Activated CD8-positive, alpha-beta memory T cell treated with anti-CD3 and anti-CD28 coated beads for 24 hours (primary cell): ENCODE results near the gene HAGH.
"Not testable (repeated sequence)": the region's sequence is repeated elsewhere in the genome, so short reads cannot be mapped to it uniquely, and the experiment has no call there.

Experiments
- DNase-seq: peaks from one replicate; pipeline ENCODE4 v3.0.0-alpha.2; 2020

HAGH gene

DNA sequence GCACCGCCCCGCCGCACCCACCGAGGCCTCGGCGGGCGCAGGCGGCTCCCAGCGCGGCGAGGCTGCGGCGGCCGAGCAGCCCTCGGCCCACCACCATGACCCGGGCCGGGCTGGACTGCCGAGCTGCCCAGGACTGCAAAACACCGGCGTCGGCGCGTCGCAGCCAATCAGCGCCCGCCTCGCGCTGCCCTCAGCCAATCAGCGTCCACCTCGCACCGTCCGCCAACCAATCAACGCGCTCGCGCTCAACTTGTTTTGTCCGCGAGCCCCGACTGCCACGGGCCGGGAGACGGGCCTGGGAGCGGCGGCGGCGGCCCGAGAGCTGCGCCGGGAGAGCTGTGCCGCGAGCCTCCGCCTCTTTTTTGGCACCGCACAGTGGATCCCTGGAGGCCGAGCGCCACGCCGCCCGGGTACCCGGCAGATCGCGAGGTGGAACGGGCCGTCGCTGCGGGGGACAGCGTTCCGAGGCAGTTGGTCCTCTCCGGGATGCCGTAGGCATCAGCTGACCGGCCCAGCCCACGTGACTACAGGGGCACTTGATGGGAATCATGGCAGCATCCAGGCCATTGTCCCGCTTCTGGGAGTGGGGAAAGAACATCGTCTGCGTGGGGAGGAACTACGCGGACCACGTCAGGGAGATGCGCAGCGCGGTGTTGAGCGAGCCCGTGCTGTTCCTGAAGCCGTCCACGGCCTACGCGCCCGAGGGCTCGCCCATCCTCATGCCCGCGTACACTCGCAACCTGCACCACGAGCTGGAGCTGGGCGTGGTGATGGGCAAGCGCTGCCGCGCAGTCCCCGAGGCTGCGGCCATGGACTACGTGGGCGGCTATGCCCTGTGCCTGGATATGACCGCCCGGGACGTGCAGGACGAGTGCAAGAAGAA is at the start of gene HAGH, which contains the start of gene FAHD1:
Gene HAGH (minus strand): TSS at position 135 of the 883 bp plus-strand sequence. CDS start 38 bp downstream, at position 97.
Gene FAHD1 (plus strand): TSS at position 516 of the 883 bp plus-strand sequence. CDS start 33 bp downstream, at position 549.
- DNase-seq = peak; percentile 97

DNA sequence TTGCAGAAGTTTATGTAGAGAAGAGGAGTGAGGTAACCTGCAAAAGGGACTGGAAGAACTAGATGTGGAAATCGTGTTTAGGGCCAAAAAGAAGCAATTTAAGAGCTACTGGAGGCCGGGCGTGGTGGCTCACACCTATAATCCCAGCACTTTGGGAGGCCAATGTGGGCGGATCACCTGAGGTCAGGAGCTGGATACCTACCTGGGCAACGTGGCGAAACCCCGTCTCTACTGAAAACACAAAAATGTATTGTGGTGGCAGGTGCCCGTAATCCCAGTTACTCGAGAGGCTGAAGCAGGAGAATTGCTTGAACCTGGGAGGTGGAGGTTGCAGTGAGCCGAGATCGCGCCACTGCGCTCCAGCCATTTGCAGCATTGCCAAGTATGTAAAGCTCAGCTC is 49.4 kb upstream of the HAGH start:
- DNase-seq = not testable (repeated sequence)

DNA sequence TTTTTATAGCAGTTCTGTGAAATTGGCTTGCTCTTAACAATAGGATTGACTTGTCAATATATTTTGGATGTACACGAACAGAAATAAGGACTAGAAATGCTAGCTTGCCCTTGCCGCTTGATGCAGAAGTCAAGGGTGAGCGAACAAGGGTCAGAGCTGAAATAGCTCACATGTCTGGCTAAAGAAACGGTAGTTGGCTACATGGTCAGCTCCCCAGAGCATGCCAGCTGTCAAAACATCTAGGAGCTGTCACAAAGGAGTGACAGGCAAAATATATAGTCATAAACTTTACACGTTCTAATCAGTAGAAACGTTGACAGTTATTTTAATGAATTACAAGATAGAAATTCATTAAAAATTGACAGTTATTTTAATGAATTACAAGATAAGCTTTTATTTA is 48.2 kb upstream of the HAGH start:
- no peak for DNase-seq

DNA sequence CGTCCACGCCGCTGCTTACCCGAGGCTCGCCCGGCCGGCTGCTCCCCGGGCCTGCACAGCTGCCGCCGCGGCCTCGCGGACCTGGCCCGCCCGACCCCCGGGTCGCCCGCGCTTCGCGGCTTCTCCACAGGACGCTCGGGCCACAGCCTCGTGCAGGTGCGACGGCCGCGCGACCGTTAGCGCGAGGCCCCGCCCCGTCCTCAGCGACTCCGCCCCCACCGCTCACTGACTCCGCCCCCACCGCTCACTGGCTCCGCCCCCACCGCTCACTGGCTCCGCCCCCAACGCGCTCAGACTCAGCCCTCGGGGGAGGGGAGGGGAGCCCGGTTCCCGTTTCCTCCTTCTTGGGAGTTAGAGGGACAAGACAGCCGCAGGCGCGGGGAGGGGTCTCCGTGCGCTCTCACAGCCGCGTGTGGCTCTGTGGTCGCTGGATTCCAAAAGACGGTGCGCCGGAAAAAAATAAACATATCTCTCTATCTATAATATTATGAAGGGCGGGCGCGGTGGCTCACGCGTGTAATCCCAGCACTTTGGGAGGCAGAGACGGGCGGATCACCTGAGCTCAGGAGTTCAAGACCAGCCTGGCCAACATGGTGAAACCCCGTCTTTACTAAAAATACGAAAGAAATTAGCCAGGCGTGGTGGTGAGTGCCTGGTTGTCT is 45.5 kb upstream of the HAGH start, which contains the start of gene MEIOB:
Gene MEIOB (minus strand): TSS at position 191 of the 662 bp plus-strand sequence. CDS start 3,989 bp downstream, outside the sequence.
- peak; percentile 77 for DNase-seq

DNA sequence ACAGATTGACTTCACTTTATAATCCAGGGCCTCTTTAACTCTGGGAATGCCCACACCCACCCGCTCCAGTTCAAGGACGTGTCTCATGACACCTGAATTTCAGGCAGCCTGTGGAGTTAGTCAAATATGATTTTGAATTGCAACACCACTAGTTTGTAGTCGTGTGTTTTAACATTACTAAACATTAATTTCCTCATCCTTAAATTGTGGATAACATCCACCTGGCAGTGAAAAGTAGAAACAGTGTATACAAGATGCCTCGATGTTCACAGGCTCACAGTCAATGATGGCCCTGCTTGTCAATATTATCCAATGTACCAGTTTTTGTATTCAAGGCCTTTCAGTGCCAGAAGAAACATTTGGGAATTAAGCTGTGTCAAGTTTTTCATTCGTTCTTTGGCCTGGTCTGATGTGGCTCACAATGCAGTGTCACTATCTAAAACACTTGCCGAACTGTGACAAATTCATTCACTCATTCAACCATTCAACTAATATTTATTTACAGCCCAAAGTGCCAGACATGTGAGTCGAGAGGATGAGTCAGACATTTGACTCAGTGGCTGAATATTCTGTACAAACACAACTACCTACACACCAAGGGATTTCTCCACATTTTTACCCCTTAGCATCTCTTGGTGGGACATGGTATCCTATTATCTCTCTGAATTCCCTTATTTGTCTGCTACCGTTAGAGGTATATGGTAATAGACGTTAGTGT is 43.9 kb upstream of the HAGH start:
- no peak for DNase-seq

- DNase-seq = no peak
Observed at GRCh38 chr16:1865902-1866690, 39.5 kb upstream of the HAGH start.

DNA sequence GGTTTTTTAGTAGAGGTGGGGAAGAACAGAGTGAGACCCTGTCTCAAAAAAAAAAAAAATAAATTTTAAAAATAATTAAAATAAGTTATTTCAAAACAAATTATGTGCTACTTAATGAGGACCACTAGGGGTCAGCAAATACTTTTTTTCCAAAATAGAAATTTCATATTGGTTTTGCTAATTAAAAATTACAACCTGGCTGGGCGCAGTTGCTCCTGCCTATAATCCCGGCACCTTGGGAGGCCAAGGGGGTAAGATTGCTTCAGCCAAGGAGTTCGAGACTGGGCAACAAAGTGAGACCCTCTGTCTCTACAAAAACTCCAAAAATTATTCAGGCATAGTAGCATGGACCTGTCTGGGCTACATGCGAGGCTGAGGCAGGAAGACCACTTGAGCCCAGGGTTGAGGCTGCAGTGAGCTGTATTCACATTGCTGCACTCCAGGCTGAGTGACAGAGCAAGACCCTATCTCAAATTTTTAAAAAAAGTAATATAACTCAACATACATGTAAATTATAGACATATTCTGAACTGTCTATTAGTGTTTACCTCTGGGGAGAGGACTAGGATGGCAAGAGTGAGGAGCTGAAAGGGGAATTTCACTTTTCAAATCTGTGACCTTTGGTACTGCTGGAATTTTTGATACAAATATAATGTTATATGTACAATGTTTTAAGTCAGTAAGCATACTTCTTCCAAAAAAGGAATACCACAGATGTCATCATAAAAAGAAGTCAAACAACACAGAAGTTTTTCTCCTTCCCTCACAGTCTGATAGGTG is 37.2 kb upstream of the HAGH start:
- DNase-seq = peak; percentile 69

- no peak for DNase-seq
Observed at GRCh38 chr16:1862394-1862793, 35.8 kb upstream of the HAGH start.

DNA sequence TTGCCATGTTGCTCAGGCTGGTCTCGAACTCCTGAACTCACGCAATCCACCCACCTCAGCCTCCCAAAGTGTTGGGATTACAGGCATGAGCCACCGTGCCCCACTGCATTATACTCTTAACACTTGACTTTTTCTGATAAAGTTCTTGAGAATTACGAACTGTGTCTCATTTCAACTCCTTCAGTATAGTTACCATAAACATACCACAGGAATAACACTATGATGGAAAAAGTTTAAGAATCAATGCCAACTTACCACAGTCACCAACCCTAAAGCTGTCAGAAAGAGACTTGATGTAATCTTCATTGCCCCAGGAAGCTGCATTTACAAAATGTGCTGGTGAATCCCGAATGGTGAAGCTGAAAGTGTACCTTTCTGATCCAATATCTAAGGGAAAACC is 35.1 kb upstream of the HAGH start:
- no peak for DNase-seq

- no peak for DNase-seq
Observed at GRCh38 chr16:1859650-1860049, 33.0 kb upstream of the HAGH start.

DNA sequence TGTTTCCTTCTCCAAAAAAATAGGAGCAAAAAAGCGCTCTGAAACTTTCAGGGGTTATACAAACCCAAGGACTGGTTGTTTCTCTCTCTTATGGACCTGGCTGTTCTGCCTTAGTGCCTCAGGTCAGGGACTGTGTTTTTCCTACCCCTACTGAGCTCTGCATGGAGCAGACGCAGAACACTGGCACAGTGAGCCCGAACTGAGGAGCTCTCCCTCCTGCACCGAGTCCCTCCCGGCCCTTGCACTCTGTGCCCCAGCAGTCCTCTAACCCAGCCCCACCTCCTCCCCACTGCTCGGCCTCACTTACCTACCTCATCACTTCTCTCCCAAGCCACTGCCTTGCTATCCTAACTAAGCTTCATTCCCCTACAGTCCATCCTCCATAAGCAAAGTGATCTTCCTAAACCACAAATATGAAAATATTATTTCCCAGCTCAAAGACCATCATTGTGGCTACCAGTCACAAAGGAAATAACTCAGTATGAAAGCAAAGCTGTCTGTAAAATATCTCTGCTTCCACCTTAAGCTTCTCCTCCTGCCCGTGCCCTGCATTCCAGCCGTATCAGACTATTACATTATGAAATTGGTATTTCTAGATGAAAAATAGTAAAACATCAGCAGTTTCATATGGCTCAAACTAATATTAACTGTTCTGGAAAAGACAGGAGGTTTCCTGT is 31.7 kb upstream of the HAGH start:
- DNase-seq = no peak

- no peak for DNase-seq
Observed at GRCh38 chr16:1857433-1858097, 30.9 kb upstream of the HAGH start.

- DNase-seq = no peak
Observed at GRCh38 chr16:1851793-1852192, 25.2 kb upstream of the HAGH start.

DNA sequence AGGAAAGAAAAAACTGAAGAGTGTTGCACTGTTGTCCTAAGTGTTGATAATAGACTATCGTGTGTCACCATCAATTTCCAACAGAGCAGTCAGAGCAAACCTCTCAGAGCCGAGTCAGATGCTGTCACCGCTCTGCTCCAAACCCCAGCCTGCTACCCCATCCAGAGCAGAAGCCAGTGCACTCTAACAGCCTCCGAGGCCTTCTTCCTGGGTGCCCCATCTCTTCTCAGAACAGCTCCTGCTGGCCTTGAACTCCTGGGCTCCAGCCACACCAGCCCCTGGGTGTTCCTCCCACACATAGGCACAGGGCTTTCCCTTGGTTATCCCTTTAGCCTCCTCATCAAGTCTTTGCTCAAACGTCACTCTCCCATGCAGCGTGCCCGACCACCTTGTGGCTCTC is 24.4 kb upstream of the HAGH start:
- no peak for DNase-seq

- DNase-seq = no peak
Observed at GRCh38 chr16:1846416-1846815, 19.8 kb upstream of the HAGH start.

GRCh38 chr16:1845985-1846384 is 19.4 kb upstream of the HAGH start:
- no peak for DNase-seq

DNA sequence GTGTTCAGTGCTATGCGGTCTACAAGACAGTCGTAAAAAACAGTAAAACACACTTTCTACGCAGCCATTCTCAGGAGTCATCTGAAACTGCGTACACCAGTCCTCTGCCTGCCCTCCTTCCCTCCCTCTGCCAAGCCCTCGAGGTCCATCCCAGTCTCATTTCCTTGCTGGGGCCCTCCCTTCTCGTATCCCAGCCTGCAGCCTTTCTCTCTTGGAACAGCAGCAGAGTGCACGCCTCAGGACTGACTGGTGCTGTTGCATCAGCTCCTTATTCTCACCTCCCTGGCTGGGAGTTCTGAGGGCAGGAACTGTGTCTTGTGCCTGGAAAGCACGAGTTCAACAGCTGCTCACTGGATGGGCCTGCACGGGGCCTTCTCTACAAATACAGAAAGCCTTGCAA is 12.9 kb upstream of the HAGH start:
- DNase-seq = no peak

DNA sequence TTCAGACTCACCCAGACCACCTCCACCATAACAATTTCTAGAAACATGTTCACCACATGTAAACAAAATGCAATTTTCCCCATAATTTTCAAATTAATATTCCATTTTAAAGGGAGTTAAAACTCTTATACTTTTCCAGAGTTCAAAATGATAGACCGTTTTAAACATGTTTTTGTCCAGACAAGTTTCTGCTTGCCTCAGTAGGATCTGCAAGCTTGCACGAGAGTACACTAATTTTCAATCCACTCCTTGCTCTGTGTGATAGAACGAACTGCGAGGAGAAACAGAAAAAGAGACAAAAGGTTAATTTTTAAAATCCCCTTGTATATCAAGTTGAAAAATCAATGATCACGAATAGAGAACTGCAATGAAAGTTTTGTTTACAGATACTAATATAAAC is 7.5 kb upstream of the HAGH start:
- DNase-seq = no peak

DNA sequence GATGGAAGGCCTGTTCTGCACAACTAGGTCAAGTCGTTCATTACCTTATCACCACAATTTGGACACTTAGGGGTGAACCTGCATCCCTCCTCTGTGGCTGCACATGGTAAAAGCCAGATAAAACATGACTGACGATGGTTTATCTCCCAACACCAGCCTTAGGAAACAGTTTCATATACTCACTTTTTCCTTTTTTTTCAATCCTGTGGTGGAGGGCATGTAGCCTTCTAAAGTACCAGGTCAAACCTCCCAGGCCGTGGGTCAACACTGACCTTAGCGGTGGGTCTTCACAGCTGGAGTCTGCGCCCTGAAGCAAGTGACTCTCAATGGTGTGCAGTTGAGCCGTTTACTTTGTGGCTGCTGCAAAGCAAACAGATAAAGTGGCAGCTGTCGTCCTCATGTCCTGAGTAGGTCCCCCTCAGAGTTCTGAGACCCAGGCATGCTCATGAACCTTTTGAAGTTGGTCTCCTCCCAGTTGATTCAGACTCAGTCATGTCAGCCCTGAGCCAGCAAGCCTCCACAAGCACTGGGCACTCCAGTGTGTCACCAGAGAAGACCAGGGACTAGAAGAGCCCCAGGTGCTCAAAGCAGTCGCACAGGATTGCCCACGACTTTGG is 6.3 kb upstream of the HAGH start:
- no peak for DNase-seq
